IMR-90 (cell line): ENCODE data around the gene DYDC1. TPM values are rescaled to one million over a fixed set of nuclear protein-coding genes. Genes with fewer than 3 reads are reported as not detected.

Experiments used
- ATAC-seq: fragments of 200-7000 bp; cut with Tn5 transposase; 2 replicates; pipeline ENCODE4 v1.9.1; 2020; ENCODE audit warnings: low read depth, mild to moderate bottlenecking, moderate library complexity
- BruUV-seq: library from RNA; stranded (reverse); fragments of 400-500 nt; replicated peaks from 2 replicates; lab custom pipeline; 2021; lab: Mats Ljungman, UMichigan
- CTCF ChIA-PET: fragments of 300-600 bp; formaldehyde crosslinking; extraction: SDS; loops from one replicate; lab custom pipeline; 2021; ENCODE audit warnings: antibody characterized with exemption; lab: Yijun Ruan, JAX
- POLR2A ChIA-PET: fragments of 300-600 bp; sonication (Branson Sonifier 250); formaldehyde crosslinking; loops from one replicate; lab custom pipeline; 2022; ENCODE audit warnings: antibody characterized with exemption; ENCODE audit not compliant: unreplicated experiment; lab: Charles Lee
- DNase-seq: peaks from one replicate; pipeline ENCODE4 v3.0.0; 2013
- H2AFZ ChIP-seq: replicated peaks from 2 replicates; pipeline ENCODE3; 2013; ENCODE audit warnings: low read length, mild to moderate bottlenecking; ENCODE audit not compliant: poor library complexity
- H2AK5ac ChIP-seq: 2 replicates; pipeline ENCODE4 v1.6.1; 2013; ENCODE audit warnings: low read depth, low read length, inconsistent platforms
- H2AK9ac ChIP-seq: replicated peaks from 2 replicates; pipeline ENCODE3; 2013; ENCODE audit warnings: mild to moderate bottlenecking, low read depth, low read length, moderate library complexity; ENCODE audit not compliant: poor library complexity
- H2BK120ac ChIP-seq: 2 replicates; pipeline ENCODE4 v1.6.1; 2013; ENCODE audit warnings: low read depth, low read length, inconsistent platforms
- H2BK15ac ChIP-seq: 3 replicates; pipeline ENCODE4 v1.6.1; 2013; ENCODE audit warnings: low read depth, low read length, inconsistent platforms
- H2BK20ac ChIP-seq: 2 replicates; pipeline ENCODE4 v1.6.1; 2013; ENCODE audit warnings: low read depth, mild to moderate bottlenecking, inconsistent platforms, low read length, moderate library complexity
- H2BK5ac ChIP-seq: 2 replicates; pipeline ENCODE4 v1.6.1; 2013; ENCODE audit warnings: mild to moderate bottlenecking, low read depth, low read length, inconsistent platforms; ENCODE audit not compliant: poor library complexity, severe bottlenecking
- H3K14ac ChIP-seq: replicated peaks from 2 replicates; pipeline ENCODE4 v1.6.1; 2013; ENCODE audit warnings: low read depth, low read length, inconsistent platforms
- H3K18ac ChIP-seq: 2 replicates; pipeline ENCODE4 v1.6.1; 2013; ENCODE audit warnings: low read depth, low read length, control low read depth
- H3K23ac ChIP-seq: 2 replicates; pipeline ENCODE4 v1.6.1; 2013; ENCODE audit warnings: low read depth, low read length, inconsistent platforms
- H3K27ac ChIP-seq: 2 replicates; pipeline ENCODE4 v1.5.1; 2013; ENCODE audit warnings: mild to moderate bottlenecking, control low read depth, low read length; ENCODE audit not compliant: insufficient read depth
- H3K27me3 ChIP-seq: 2 replicates; pipeline ENCODE4 v1.6.1; 2013; ENCODE audit warnings: low read length; ENCODE audit not compliant: control insufficient read depth, insufficient read depth
- H3K36me3 ChIP-seq: 2 replicates; pipeline ENCODE4 v1.6.1; 2013; ENCODE audit warnings: low read length, mixed read lengths; ENCODE audit not compliant: control insufficient read depth, insufficient read depth
- H3K4ac ChIP-seq: 2 replicates; pipeline ENCODE4 v1.6.1; 2013; ENCODE audit warnings: low read depth, low read length, inconsistent platforms
- H3K4me1 ChIP-seq: 2 replicates; pipeline ENCODE4 v1.6.1; 2013; ENCODE audit warnings: low read length, mixed read lengths; ENCODE audit not compliant: control insufficient read depth, insufficient read depth
- H3K4me2 ChIP-seq: 2 replicates; pipeline ENCODE4 v1.6.1; 2013; ENCODE audit warnings: low read depth, mild to moderate bottlenecking, control low read depth, low read length, moderate library complexity
- H3K4me3 ChIP-seq: 2 replicates; pipeline ENCODE4 v1.5.1; 2013; ENCODE audit warnings: low read depth, mild to moderate bottlenecking, control low read depth, low read length, moderate library complexity; ENCODE audit not compliant: insufficient read depth
- H3K56ac ChIP-seq: 2 replicates; pipeline ENCODE4 v1.6.1; 2013; ENCODE audit warnings: low read length, inconsistent platforms; ENCODE audit not compliant: insufficient read depth; ENCODE audit errors: extremely low read depth
- H3K79me1 ChIP-seq, 2 experiments: 2 replicates each; pipeline ENCODE4 v1.6.1; 2013; ENCODE audit warnings: low read length in 2 of 2, inconsistent platforms in 1 of 2, low read depth in 1 of 2
- H3K9ac ChIP-seq: 2 replicates; pipeline ENCODE4 v1.6.1; 2013; ENCODE audit warnings: low read depth, low read length, control low read depth
- H3K9me1 ChIP-seq: 2 replicates; pipeline ENCODE4 v1.6.1; 2013; ENCODE audit warnings: low read length, inconsistent platforms; ENCODE audit not compliant: insufficient read depth
- H3K9me3 ChIP-seq: 2 replicates; pipeline ENCODE4 v1.6.1; 2013; ENCODE audit warnings: low read length; ENCODE audit not compliant: control insufficient read depth, insufficient read depth
- H4K20me1 ChIP-seq: 2 replicates; pipeline ENCODE4 v1.6.1; 2013; ENCODE audit warnings: low read length, inconsistent platforms; ENCODE audit not compliant: insufficient read depth
- H4K5ac ChIP-seq: 2 replicates; pipeline ENCODE4 v1.6.1; 2013; ENCODE audit warnings: mild to moderate bottlenecking, low read depth, low read length, control low read depth
- H4K8ac ChIP-seq, 2 experiments: 2 replicates each; pipeline ENCODE4 v1.6.1; 2013; ENCODE audit warnings: low read depth in 2 of 2, low read length in 2 of 2, control low read depth in 1 of 2, inconsistent platforms in 1 of 2
- H4K91ac ChIP-seq: 2 replicates; pipeline ENCODE4 v1.6.1; 2013; ENCODE audit warnings: low read depth, low read length, inconsistent platforms; ENCODE audit not compliant: insufficient read depth
- CHD1 ChIP-seq: IDR thresholded peaks from 2 replicates; pipeline ENCODE4 v1.6.1; 2012; ENCODE audit warnings: low read depth, low read length, improper control_type of control experiment
- CTCF ChIP-seq: conservative IDR thresholded peaks from 2 replicates; pipeline ENCODE4 v1.5.1; 2012; ENCODE audit warnings: mild to moderate bottlenecking, low read depth, low read length, improper control_type of control experiment
- FOS ChIP-seq: fragments of 150-350 bp; IDR thresholded peaks from 2 replicates; pipeline ENCODE4 v1.6.1; 2016; ENCODE audit warnings: low read depth, low read length
- MAZ ChIP-seq: IDR thresholded peaks from 2 replicates; pipeline ENCODE4 v1.6.1; 2012; ENCODE audit warnings: low read depth, mild to moderate bottlenecking, low read length, improper control_type of control experiment, moderate library complexity, borderline replicate concordance
- POLR2A ChIP-seq: IDR thresholded peaks from 2 replicates; pipeline ENCODE4 v1.6.1; 2012; ENCODE audit warnings: mild to moderate bottlenecking, low read depth, low read length
- RCOR1 ChIP-seq: IDR thresholded peaks from 2 replicates; pipeline ENCODE4 v1.6.1; 2012; ENCODE audit warnings: mild to moderate bottlenecking, low read length, improper control_type of control experiment; ENCODE audit not compliant: insufficient replicate concordance
- WGBS, 2 experiments: methylation state at CpG; one replicate each; pipeline versions ENCODE4 v1.1.5 to v1.1.7; 2013; ENCODE audit warnings: missing lambda C conversion rate in 2 of 2; ENCODE audit not compliant: insufficient read length in 1 of 2; ENCODE audit errors: extremely low coverage in 2 of 2; 5-methylcytosine and 5-hydroxymethylcytosine counted together
- dilution Hi-C: fragments of 300-500 bp; cut with HindIII; formaldehyde crosslinking; loops from one replicate; pipeline ENCODE4 v1.14.3; 2018; ENCODE audit warnings: low sequenced_read_pairs; ENCODE audit not compliant: unreplicated experiment
- in situ Hi-C: fragments of 300-500 bp; cut with MboI; formaldehyde crosslinking; loops from 3 replicates; pipeline ENCODE4 v1.14.3; 2019; ENCODE audit warnings: low sequenced_read_pairs, inconsistent platforms, mixed read lengths
- intact Hi-C: fragments of 100-400 bp; cut with micrococcal nuclease; formaldehyde crosslinking; loops from 2 replicates; pipeline ENCODE4 v1.10.0; 2022
- polyA plus RNA-seq, 3 experiments: library from polyadenylated mRNA; depleted of rRNA; stranded (reverse); fragments of >200 nt; gene quantifications; 2 replicates each; pipeline ENCODE4 v1.2.3, GENCODE V29; 2012; ENCODE audit warnings: low replicate concordance in 1 of 3
- total RNA-seq: library from RNA; depleted of rRNA; stranded (reverse); fragments of >200 nt; gene quantifications from 2 replicates; pipeline ENCODE4 v1.2.3, GENCODE V29; 2012

DYDC1 gene
- total and polyA plus RNA-seq, 2 of the 4 experiments (the other 2 are of a cell fraction): not detected

GRCh38 chr10:80319725-80320290, 36.7 kb downstream of the DYDC1 start:
- Histone ChIP-seq H3K4ac (no peak overlapping the region), H2BK5ac (no peak overlapping the region), H3K27me3 (no peaks in the 10 kb centered on the region), H3K4me1 (no peaks in the 10 kb centered on the region), H4K20me1 (no peaks in the 10 kb centered on the region), H3K18ac (no peak overlapping the region), H3K9ac (no peak overlapping the region), H2BK15ac (no peak overlapping the region), H2AFZ (no peak overlapping the region), H3K4me2 (no peak overlapping the region), H3K27ac (no peak overlapping the region), H4K8ac (no peak overlapping the region), H2AK5ac (no peak overlapping the region), H3K56ac (no peak overlapping the region), H3K9me1 (no peaks in the 10 kb centered on the region), H4K5ac (no peak overlapping the region), H2BK20ac (no peak overlapping the region), H3K36me3 (no peaks in the 10 kb centered on the region), H4K91ac (no peak overlapping the region), H3K79me1 (no peaks in the 10 kb centered on the region), H3K4me3 (no peak overlapping the region), H2AK9ac (no peak overlapping the region), H2BK120ac (no peak overlapping the region), H3K14ac (no peak overlapping the region), H3K9me3 (no peaks in the 10 kb centered on the region), H3K23ac (no peak overlapping the region)
- ChIA-PET POLR2A (no interaction called here), CTCF (no interaction called here)
- DNase-seq: no peak
- in situ Hi-C loops (no loop called here), intact Hi-C loops (no loop called here), dilution Hi-C loops (no loop called here)
- no peak for ATAC-seq
- TF ChIP-seq FOS: no peak
- TF ChIP-seq RCOR1: no peak
- no peak for TF ChIP-seq CHD1
- TF ChIP-seq MAZ: no peak
- no peak for TF ChIP-seq CTCF
- no peak for TF ChIP-seq POLR2A
- no TSS peak for BruUV-seq
- WGBS, 2 experiments: no CpG with 5 or more reads among the region's 2 CpGs
